A549 (cell line): ENCODE data around the gene NSMCE3. TPM values are rescaled to one million over a fixed set of nuclear protein-coding genes. Genes with fewer than 3 reads are reported as not detected.

ENCODE experiments used
- ATAC-seq, 2 experiments: fragments of 200-7000 bp in 1 of 2; fragments of >200 bp in 1 of 2; cut with Nextera tagmentation in 1 of 2; cut with Tn5 transposase in 1 of 2; 3 replicates each; pipeline versions ENCODE4 v1.8.0 to v1.9.1; 2018 to 2020; ENCODE audit warnings: mild to moderate bottlenecking in 1 of 2, moderate library complexity in 1 of 2
- CTCF ChIA-PET: fragments of 300-600 bp; sonication (Branson Sonifier 250); formaldehyde crosslinking; extraction: SDS; loops from one replicate; lab custom pipeline; 2021; ENCODE audit warnings: antibody characterized with exemption, inconsistent platforms; lab: Yijun Ruan, JAX
- POLR2A ChIA-PET: fragments of 350-600 bp; formaldehyde crosslinking; extraction: SDS; loops from one replicate; lab custom pipeline; 2021; ENCODE audit warnings: antibody characterized with exemption, inconsistent platforms; lab: Yijun Ruan, JAX
- DNase-seq, 2 experiments: peaks; one replicate each; pipeline versions ENCODE4 v3.0.0 to v3.0.0-alpha.2; 2011 to 2016; ENCODE audit warnings: low read depth in 1 of 2, low spot score in 1 of 2
- FAIRE-seq: peaks from 2 replicates; lab custom pipeline; 2011; peaks lifted over from hg19 to GRCh38; lab: Jason Lieb, UNC
- H3K27ac ChIP-seq, 2 experiments: fragments of >200 bp; sonication (Bioruptor Twin); formaldehyde crosslinking; 3 replicates each; pipeline ENCODE4 v1.5.1; 2016 to 2017
- H3K4me1 ChIP-seq: fragments of >200 bp; sonication (Bioruptor Twin); formaldehyde crosslinking; 3 replicates; pipeline ENCODE4 v1.6.1; 2016
- H3K4me2 ChIP-seq: fragments of >200 bp; sonication (Bioruptor Twin); formaldehyde crosslinking; 3 replicates; pipeline ENCODE4 v1.6.1; 2016
- H3K4me3 ChIP-seq: fragments of >200 bp; sonication (Bioruptor Twin); formaldehyde crosslinking; 3 replicates; pipeline ENCODE4 v1.5.1; 2016
- H3K9me3 ChIP-seq: fragments of >200 bp; sonication (Bioruptor Twin); formaldehyde crosslinking; 3 replicates; pipeline ENCODE4 v1.6.1; 2016
- BCL3 ChIP-seq: fragments of >200 bp; sonication (Bioruptor Twin); formaldehyde crosslinking; IDR thresholded peaks from 3 replicates; pipeline ENCODE4 v1.6.1; 2016
- BHLHE40 ChIP-seq: IDR thresholded peaks from 2 replicates; pipeline ENCODE4 v1.6.1; 2012; ENCODE audit warnings: low read depth, low read length, inconsistent platforms
- CEBPB ChIP-seq, 2 experiments: fragments of >200 bp in 1 of 2; sonication (Bioruptor Twin) in 1 of 2; formaldehyde crosslinking in 1 of 2; IDR thresholded peaks; 2 replicates each; pipeline ENCODE4 v1.6.1; 2012 to 2016
- CHD2 ChIP-seq: fragments of 150-350 bp; IDR thresholded peaks from 2 replicates; pipeline ENCODE4 v1.6.1; 2014; ENCODE audit warnings: low read length; ENCODE audit not compliant: partially characterized antibody
- ESRRA ChIP-seq: fragments of 150-350 bp; IDR thresholded peaks from 2 replicates; pipeline ENCODE4 v1.6.1; 2014; ENCODE audit warnings: mild to moderate bottlenecking, low read length, borderline replicate concordance
- FOSB ChIP-seq: fragments of 250-450 bp; sonication (Bioruptor Pico); IDR thresholded peaks from 2 replicates; pipeline ENCODE4 v1.5.0; 2020; ENCODE audit warnings: mild to moderate bottlenecking, moderate library complexity
- FOSL2 ChIP-seq, 2 experiments: fragments of 450-650 bp in 1 of 2; fragments of >200 bp in 1 of 2; sonication (Bioruptor Twin) in 1 of 2; formaldehyde crosslinking; IDR thresholded peaks; 2 replicates each; pipeline versions ENCODE4 v1.5.0 to v1.6.1; 2016 to 2020; ENCODE audit warnings: mild to moderate bottlenecking in 1 of 2, moderate library complexity in 1 of 2
- FOXS1 ChIP-seq: fragments of 250-450 bp; sonication (Bioruptor Pico); IDR thresholded peaks from 2 replicates; pipeline ENCODE4 v1.5.0; 2020; ENCODE audit warnings: mild to moderate bottlenecking, moderate library complexity
- HEYL ChIP-seq: fragments of 250-450 bp; sonication (Bioruptor Pico); IDR thresholded peaks from 2 replicates; pipeline ENCODE4 v1.8.0; 2021; ENCODE audit warnings: mild to moderate bottlenecking, moderate library complexity
- HOXB13 ChIP-seq: fragments of 250-450 bp; sonication (Bioruptor Pico); IDR thresholded peaks from 2 replicates; pipeline ENCODE4 v1.5.0; 2020; ENCODE audit warnings: low read depth, mild to moderate bottlenecking, moderate library complexity
- HOXB5 ChIP-seq: fragments of 250-450 bp; sonication (Bioruptor Pico); IDR thresholded peaks from 2 replicates; pipeline ENCODE4 v1.5.0; 2020; ENCODE audit warnings: mild to moderate bottlenecking, moderate library complexity
- JUN ChIP-seq, 2 experiments: fragments of >200 bp; sonication (Bioruptor Twin); formaldehyde crosslinking; IDR thresholded peaks; 2 replicates in 1 of 2; 3 replicates in 1 of 2; pipeline ENCODE4 v1.6.1; 2016 to 2017
- JUNB ChIP-seq: fragments of >200 bp; sonication (Bioruptor Twin); formaldehyde crosslinking; IDR thresholded peaks from 2 replicates; pipeline ENCODE4 v1.6.1; 2016
- KDM5A ChIP-seq: fragments of 200-600 bp; sonication (generic); IDR thresholded peaks from 2 replicates; pipeline ENCODE4 v1.6.1; 2016; ENCODE audit warnings: antibody characterized with exemption, mild to moderate bottlenecking
- MAFK ChIP-seq: fragments of 450-650 bp; IDR thresholded peaks from 2 replicates; pipeline ENCODE4 v1.6.1; 2014; ENCODE audit not compliant: partially characterized antibody
- MAZ ChIP-seq: fragments of 150-350 bp; IDR thresholded peaks from 2 replicates; pipeline ENCODE4 v1.6.1; 2014; ENCODE audit warnings: antibody characterized with exemption, low read depth, low read length, borderline replicate concordance
- MYC ChIP-seq: IDR thresholded peaks from 2 replicates; pipeline ENCODE4 v1.6.1; 2012; ENCODE audit warnings: mild to moderate bottlenecking, inconsistent platforms, low read length, improper control_type of control experiment, borderline replicate concordance
- NR3C1 ChIP-seq: fragments of >200 bp; sonication (Bioruptor Twin); formaldehyde crosslinking; IDR thresholded peaks from 3 replicates; pipeline ENCODE4 v1.6.1; 2017
- REST ChIP-seq: fragments of 200-600 bp; sonication (generic); IDR thresholded peaks from 2 replicates; pipeline ENCODE4 v1.6.1; 2016; ENCODE audit warnings: antibody characterized with exemption, mild to moderate bottlenecking, moderate library complexity
- RFX5 ChIP-seq: fragments of 450-650 bp; IDR thresholded peaks from 2 replicates; pipeline ENCODE4 v1.7.1; 2014; ENCODE audit warnings: antibody characterized with exemption, mild to moderate bottlenecking, moderate library complexity
- RNF2 ChIP-seq: fragments of 200-600 bp; sonication (generic); IDR thresholded peaks from 2 replicates; pipeline ENCODE4 v1.6.1; 2016; ENCODE audit warnings: low read depth, mild to moderate bottlenecking, antibody characterized with exemption, moderate library complexity, borderline replicate concordance
- SMC3 ChIP-seq: fragments of >200 bp; sonication (Bioruptor Twin); formaldehyde crosslinking; IDR thresholded peaks from 3 replicates; pipeline ENCODE4 v1.6.1; 2018; ENCODE audit warnings: inconsistent platforms
- ZC3H11A ChIP-seq: fragments of 450-650 bp; IDR thresholded peaks from 2 replicates; pipeline ENCODE4 v1.6.1; 2014; ENCODE audit warnings: antibody characterized with exemption, mild to moderate bottlenecking
- ZFP36 ChIP-seq: fragments of 450-650 bp; IDR thresholded peaks from 2 replicates; pipeline ENCODE4 v1.6.1; 2014; ENCODE audit warnings: borderline replicate concordance; ENCODE audit not compliant: partially characterized antibody
- ZSCAN20 ChIP-seq: fragments of 250-450 bp; sonication (Bioruptor Pico); IDR thresholded peaks from 2 replicates; pipeline ENCODE4 v1.8.0; 2022; ENCODE audit warnings: mild to moderate bottlenecking, moderate library complexity
- WGBS: methylation state at CpG from one replicate; pipeline ENCODE4 v1.1.6; 2017; ENCODE audit errors: missing lambda C conversion rate; 5-methylcytosine and 5-hydroxymethylcytosine counted together
- polyA minus RNA-seq: library from RNA; depleted of rRNA, polyadenylated mRNA; stranded (reverse); fragments of >200 nt; gene quantifications from 2 replicates; pipeline ENCODE4 v1.2.3, GENCODE V29; 2011; rRNA and poly(A)+ RNA removed
- polyA plus RNA-seq, 4 experiments: library from polyadenylated mRNA; depleted of rRNA in 3 of 4; stranded (reverse); fragments of >200 nt; fragmentation: RNase III in 1 of 4; extraction: RNeasy Plus Mini Kit Qiagen cat#74134 plus additional on column Dnase treatment in 1 of 4; gene quantifications; 2 replicates in 3 of 4; 3 replicates in 1 of 4; pipeline ENCODE4 v1.2.3, GENCODE V29; 2011 to 2017
- TF ChIP-seq, protein P1 (sequence below): fragments of >200 bp; sonication (Bioruptor Twin); formaldehyde crosslinking; IDR thresholded peaks from 2 replicates; pipeline ENCODE4 v1.6.1; 2016
- TF ChIP-seq, protein P2 (sequence below): fragments of 250-450 bp; sonication (Bioruptor Pico); IDR thresholded peaks from 2 replicates; pipeline ENCODE4 v1.5.0; 2021; ENCODE audit warnings: mild to moderate bottlenecking, moderate library complexity, borderline replicate concordance
- TF ChIP-seq, protein P3 (sequence below): IDR thresholded peaks from 2 replicates; pipeline ENCODE4 v1.6.1; 2012
- TF ChIP-seq, protein P4 (sequence below): fragments of 450-650 bp; IDR thresholded peaks from 2 replicates; pipeline ENCODE4 v1.6.1; 2014; ENCODE audit warnings: antibody characterized with exemption

The NSMCE3 gene
- polyA plus RNA-seq (2011; rRNA removed) = 9.0 and 11.9 TPM in 2 replicates
- polyA plus RNA-seq (2012; cell fraction: cytosol; rRNA removed) = 7.8 and 8.7 TPM in 2 replicates
- polyA plus RNA-seq (2012; cell fraction: nucleus; rRNA removed) = 4.7 and 5.1 TPM in 2 replicates
- polyA plus RNA-seq (2017; fragmentation: RNase III; extraction: RNeasy Plus Mini Kit Qiagen cat#74134 plus additional on column Dnase treatment) = 9.1 to 9.9 TPM (median 9.5 TPM) in 3 replicates
- 7.8 and 10.3 TPM in 2 replicates for polyA minus RNA-seq

- POLR2A ChIA-PET = no interaction called here
- DNase-seq (peak; percentile 75 to 91), ATAC-seq (peak; percentile 98 to 99), FAIRE-seq (peak; percentile 86)
- Histone ChIP-seq H3K4me1 (peaks cover 24% of the 10 kb centered on the region), H3K27ac (peak within 1 kb of the TSS; percentile 87 to 95), H3K4me2 (peak within 1 kb of the TSS; percentile 93), H3K9me3 (no peaks in the 10 kb centered on the region), H3K4me3 (peak within 1 kb of the TSS; percentile 82)
- CTCF ChIA-PET = interaction anchor here (0.8 to 1.4 kb wide), 2 partner anchors 12 to 15 kb away, joined by 3 to 5 read pairs; no protein-coding TSS in a partner anchor
- WGBS = 1% methylated on average over 23 of the region's 68 CpGs
- TF ChIP-seq CEBPB (IDR thresholded peaks at IDR 0.05) (peak in 1 of 2 experiments; percentile 25; a peak in 1 of 4 replicates), REST (no peak), MYC (0 out of 2 replicates have a peak, but pooled peaks have one; percentile 27), SMC3 (no peak), KDM5A (no peak), ZFP36 (no peak), HOXB13 (CRISPR knock-in tag) (no peak), MAFK (no peak), HEYL (CRISPR knock-in tag) (no peak), RFX5 (no peak), JUNB (no peak), ZSCAN20 (CRISPR knock-in tag) (no peak), MAZ (no peak), HOXB5 (CRISPR knock-in tag) (no peak), RNF2 (no peak), CHD2 (no peak), BCL3 (peak; percentile 97), FOXS1 (CRISPR knock-in tag) (no peak), JUN (IDR thresholded peaks at IDR 0.05) (peak; percentile 77 to 93; a peak in 4 of 5 replicates), FOSL2 (IDR thresholded peaks at IDR 0.05) (no peak), FOSL2 (CRISPR knock-in tag; IDR thresholded peaks at IDR 0.05) (peak; percentile 2; the same call in 1 of the 2 replicates), ESRRA (no peak), BHLHE40 (0 out of 2 replicates have a peak, but pooled peaks have one; percentile 17), NR3C1 (no peak), FOSB (CRISPR knock-in tag) (no peak), ZC3H11A (no peak)
- TF ChIP-seq, protein P1, sequence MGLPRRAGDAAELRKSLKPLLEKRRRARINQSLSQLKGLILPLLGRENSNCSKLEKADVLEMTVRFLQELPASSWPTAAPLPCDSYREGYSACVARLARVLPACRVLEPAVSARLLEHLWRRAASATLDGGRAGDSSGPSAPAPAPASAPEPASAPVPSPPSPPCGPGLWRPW = no peak
- TF ChIP-seq, protein P2, sequence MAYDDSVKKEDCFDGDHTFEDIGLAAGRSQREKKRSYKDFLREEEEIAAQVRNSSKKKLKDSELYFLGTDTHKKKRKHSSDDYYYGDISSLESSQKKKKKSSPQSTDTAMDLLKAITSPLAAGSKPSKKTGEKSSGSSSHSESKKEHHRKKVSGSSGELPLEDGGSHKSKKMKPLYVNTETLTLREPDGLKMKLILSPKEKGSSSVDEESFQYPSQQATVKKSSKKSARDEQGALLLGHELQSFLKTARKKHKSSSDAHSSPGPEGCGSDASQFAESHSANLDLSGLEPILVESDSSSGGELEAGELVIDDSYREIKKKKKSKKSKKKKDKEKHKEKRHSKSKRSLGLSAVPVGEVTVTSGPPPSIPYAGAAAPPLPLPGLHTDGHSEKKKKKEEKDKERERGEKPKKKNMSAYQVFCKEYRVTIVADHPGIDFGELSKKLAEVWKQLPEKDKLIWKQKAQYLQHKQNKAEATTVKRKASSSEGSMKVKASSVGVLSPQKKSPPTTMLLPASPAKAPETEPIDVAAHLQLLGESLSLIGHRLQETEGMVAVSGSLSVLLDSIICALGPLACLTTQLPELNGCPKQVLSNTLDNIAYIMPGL = no peak; the same call in 1 of the 2 replicates
- TF ChIP-seq, protein P3, sequence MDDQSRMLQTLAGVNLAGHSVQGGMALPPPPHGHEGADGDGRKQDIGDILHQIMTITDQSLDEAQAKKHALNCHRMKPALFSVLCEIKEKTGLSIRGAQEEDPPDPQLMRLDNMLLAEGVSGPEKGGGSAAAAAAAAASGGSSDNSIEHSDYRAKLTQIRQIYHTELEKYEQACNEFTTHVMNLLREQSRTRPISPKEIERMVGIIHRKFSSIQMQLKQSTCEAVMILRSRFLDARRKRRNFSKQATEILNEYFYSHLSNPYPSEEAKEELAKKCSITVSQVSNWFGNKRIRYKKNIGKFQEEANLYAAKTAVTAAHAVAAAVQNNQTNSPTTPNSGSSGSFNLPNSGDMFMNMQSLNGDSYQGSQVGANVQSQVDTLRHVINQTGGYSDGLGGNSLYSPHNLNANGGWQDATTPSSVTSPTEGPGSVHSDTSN = no peak
- TF ChIP-seq, protein P4, sequence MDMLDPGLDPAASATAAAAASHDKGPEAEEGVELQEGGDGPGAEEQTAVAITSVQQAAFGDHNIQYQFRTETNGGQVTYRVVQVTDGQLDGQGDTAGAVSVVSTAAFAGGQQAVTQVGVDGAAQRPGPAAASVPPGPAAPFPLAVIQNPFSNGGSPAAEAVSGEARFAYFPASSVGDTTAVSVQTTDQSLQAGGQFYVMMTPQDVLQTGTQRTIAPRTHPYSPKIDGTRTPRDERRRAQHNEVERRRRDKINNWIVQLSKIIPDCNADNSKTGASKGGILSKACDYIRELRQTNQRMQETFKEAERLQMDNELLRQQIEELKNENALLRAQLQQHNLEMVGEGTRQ = no peak
These were observed at the start of gene NSMCE3 for GRCh38 chr15:29269485-29270168. TSS of gene NSMCE3 (minus strand) at chr15:29269822. CDS start at chr15:29269705, 117 bp downstream.
